GM21529 (cell line): ENCODE data around the gene SLC38A1.
A peak's percentile ranks its signal among the peaks of the same experiment; 100 is the strongest.

Source experiments
- ATAC-seq: cut with Tn5 transposase; IDR thresholded peaks from one replicate; pipeline ENCODE4 v1.9.1; 2021; ENCODE audit not compliant: unreplicated experiment

SLC38A1 gene

DNA sequence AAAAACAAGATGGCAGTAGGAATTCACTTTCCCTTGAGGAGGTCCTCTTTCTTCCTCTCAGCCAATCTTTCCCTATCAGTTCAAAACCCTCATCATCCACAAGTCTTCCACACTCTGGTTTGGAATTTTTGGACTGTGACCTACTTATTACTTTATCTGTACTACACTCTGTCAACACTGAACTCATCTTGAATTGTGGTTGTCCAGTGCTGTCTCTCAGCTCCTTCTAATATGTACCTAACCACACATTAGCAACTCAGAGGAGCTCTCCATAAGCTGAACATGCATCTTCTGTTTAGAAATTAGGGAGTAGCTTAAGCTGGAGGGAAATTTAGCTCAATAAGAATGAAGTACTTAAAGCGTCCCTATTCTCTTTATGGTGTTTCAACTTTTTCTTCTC is 34.8 kb downstream of the SLC38A1 start:
- no peak for ATAC-seq

DNA sequence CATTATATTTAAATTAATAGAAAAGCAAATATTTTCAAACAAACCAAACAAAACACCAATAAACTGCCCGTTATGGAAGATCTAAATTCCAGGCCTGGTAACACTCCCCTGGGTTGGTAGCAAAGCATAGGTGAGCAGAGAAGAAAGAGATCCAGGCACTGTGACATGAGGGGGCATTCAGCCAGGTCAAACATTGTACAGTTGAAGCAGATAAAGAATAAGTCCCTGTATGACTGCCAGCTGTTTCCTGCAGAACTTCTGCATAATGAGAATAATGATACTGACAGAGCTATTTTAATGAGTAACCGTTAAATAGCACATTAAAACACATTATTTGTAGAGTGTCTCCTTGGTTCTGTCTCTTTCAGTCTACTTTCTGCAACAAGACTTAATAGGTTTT is 35.4 kb downstream of the SLC38A1 start:
- no peak for ATAC-seq

DNA sequence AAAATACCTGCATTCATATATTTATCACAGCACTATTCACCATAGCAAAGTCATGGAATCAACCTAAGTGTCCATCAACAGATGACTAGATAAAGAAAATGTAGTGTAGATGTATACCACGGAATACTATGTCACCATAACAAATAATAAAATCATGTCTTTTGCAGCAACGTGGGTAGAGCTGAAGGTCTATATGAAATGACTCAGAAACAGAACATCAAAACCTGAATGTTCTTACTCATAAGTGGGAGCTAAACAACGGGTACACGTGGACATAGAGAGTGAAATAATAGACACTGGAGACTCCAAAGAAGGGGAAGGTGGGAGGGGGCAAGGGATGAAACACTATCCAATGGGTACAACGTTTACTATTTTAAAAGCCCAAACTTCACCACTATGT is 37.9 kb downstream of the SLC38A1 start:
- no peak for ATAC-seq

DNA sequence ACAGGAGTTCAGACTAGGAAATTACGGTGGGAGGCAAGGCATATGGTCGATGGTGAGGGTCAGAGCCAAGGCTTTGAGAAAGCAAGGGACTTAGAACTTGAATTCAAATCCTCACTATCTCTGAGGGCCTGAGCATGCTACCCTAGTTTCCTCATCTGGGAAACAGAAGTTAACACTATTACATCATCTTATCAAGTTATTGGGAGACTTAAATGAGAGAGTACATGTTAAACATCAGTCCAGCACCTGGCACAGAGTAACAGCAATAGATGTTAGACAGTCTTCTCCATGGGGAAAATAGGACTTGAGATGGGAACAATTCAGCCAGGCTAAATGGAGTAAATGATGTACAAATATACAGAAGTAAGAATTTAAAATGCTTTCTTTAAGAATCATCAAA is 38.5 kb downstream of the SLC38A1 start:
- ATAC-seq = no peak

DNA sequence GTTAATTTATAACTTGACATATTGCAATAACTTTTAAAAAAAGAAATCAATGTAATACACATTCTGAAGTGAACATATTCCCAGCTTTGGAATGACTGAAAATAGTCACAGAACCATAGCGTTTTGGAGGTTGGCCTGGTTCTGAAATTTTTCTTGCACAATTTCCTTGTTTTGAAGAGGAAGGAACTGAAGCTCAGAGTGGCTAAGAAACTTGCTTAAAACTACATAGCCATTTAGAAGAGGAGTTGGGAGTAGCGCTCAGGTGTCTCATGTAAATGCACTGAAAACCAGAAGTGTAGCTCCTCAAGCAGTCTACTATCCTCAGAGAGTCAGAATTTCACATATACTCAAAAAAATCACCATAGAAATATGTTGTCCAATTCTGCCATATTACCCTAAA is 41.2 kb downstream of the SLC38A1 start:
- no peak for ATAC-seq

DNA sequence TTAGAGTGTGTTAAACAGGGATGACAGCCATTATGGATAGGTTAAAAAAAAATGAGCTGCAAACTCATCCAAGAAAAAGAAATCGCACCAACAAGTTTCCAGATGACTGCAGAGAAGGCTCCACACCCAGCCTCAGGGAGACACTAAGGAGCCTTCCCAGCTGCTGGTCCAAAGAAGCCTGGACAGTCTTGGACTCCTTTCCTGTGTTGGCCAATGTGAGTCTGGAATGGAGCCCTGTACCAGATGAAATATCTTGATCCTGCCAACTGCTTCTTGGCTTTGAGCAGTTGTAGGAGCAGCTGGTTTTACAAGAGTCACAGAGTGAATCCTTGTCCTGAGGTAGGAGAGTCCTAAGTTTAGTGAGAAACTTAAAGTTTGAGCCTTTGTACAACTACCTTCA is 44.5 kb downstream of the SLC38A1 start:
- ATAC-seq = no peak

DNA sequence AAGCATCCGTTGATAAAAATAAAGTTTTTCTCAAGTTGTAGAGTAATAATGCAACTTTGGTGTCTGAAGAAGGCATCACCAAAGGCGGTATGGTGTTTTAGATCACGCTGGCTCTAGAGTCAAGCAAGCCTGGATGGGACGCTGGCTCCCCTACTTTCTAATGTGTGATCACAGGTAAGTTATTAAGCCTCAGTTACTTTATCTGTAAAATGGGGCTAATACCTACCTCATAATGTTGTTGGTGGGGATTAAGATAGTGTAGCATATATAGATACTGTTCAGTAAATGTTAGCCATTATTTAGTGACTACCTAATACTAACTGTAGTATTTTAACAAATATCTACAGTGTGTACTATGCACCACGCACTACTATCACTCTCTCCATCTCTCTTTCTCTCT is 45.8 kb downstream of the SLC38A1 start:
- no peak for ATAC-seq

DNA sequence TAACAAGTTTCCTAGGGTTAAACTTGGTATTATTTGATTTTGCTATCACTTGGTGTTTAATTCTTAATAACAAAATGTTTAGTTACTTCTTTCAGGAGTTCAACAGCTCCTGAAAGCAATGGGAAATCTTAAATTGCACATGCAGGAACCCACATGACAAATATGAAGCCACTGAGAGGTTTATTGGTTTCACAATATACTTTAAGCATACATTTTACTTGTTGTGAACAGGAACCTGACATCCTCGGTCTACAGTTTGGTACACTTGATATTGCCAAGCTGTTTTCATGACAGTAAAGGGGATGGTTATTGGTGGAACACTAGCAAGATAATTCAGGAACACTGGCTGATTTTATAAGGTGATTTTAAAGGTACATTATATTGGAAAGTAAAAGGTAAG is 46.2 kb downstream of the SLC38A1 start:
- ATAC-seq = no peak

DNA sequence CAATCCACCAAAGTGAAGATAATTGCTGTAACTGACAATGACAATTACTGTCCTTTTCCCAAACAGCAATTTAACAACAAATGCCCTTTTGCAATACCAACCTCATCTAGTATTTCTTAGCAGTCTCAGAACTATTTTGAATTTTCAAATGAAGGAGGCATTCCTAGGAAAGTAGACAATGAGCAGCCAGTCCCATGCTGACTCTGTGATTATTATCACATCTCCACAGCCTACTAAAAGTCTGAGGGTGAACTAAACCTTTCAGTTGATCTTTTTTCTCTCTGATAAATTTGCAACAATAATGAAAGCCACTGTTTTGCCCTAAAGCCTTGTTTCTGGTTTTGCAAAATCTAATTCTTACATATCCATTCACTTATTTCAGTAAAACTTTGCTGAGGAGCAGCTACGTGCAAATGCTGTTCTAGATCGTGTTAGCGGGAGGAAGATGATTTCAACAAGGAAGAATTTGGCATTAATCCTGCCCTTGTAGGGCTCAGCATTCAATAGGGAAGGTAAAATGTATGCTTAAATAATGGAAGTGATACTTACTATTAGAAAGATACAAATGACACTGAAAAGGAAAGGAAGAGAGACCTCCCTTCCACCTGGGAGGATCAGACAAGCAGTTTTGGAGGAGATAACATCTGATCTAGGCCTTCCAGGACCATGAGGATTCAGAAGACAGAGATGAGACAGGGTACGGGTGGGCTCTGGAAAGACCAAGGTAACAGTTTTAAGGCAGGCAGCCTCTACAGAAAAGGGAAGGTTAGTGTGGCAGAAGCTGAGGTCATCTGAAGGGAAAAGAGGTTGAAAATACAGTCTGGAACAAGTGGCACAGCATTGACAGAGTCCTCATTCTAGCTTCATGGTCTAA is 47.4 kb downstream of the SLC38A1 start:
- ATAC-seq = no peak

DNA sequence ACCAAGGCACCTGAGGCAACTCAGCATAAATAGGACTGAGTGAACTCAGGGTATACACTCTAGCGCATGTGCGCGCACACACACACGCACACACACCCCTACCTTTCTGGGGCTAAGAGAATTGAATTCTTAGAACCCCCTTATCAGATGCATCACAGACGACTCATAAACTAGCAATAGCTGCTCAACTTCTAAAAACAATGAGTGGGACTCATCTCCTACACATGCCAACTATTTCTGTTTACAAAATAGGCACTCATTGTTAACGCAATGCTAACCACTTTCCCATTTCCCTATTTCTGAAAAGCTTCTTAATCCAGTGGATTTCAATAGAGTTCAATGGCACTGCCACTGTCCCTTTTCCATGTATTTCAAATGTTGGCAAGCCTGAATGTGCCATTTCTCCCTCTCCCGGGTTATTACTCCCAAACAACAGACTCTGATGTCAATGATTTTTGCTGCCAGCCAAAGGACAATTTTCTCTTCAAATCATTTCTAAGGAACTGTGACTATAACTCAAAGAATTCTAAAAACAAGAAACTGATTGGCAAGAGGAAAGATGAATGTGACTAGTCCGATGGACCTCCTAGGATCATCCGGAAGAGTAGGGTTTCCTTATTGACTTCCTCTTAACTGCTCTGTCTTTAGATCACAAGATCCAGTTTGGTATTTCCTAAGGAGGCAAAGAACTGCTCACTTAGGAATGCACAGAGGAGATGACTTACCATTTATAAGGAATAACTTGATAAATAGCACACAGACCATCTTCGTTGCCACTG is 48.8 kb downstream of the SLC38A1 start:
- no peak for ATAC-seq

DNA sequence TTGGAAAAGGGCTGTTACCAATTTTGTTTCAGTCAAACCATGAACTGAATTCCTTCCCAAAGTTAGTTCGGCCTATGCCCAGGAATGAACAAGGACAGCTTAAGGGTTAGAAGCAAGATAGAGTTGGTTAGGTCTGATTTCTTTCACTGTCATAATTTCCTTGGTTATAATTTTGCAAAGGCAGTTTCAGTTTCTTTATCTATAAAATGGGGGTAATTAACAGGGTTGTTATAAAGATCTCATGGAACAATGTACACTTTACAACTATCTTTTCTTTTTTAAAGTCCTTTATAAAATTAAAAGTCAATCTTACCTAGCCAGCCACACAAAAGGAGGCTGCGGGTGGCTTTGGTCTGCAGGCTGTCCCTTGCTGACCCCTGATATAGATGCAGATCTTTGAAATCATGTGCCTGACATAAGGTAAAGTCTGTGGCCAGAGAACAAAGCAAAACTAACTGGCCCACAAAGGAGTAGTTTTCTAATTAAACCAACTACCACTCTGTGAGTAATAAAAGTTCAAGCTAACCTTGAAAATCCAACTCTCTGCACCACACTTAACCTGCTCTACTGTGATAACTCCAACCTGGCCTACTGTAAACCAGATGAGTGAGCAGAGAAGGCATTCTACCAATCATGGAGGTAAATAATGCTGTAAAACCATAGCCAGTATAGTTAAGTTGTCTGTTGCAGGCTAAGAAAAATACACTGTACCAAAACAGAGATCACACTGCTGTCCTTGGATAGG is 49.5 kb downstream of the SLC38A1 start:
- no peak for ATAC-seq

DNA sequence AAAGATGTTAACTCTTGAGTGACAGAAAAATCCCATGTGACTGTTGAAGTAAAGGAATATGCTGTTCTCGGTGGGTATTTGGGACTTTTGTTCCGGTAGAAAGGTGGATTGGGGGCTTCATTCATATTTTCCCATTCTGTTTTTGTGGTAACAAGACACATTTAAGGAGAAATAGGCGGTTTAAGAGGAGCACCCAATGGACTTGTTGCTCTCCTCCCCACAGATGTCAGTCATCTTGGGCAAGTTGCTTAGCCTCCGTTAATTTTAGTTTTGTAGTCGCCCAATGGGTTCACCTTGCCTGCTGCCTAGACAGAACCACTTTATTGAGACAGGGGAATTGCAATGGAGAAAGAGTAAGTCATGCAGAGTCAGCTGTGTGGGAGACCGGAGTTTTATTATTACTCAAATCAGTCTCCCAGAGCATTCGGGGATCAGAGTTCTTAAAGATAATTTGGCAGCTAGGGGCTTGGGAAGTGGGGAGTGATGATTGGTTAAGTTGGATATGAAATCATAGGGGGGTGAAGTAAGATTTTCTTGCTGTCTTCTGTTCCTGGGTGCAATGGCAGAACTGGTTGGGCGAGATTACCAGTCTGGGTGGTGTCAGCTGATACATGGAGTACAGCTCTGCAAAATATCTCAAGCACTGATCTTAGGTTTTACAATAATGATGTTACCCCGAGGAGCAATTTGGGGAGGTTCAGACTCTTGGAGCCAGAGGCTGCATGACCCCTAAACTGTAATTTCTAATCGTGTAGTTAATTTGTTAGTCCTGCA is 50.3 kb downstream of the SLC38A1 start:
- no peak for ATAC-seq

DNA sequence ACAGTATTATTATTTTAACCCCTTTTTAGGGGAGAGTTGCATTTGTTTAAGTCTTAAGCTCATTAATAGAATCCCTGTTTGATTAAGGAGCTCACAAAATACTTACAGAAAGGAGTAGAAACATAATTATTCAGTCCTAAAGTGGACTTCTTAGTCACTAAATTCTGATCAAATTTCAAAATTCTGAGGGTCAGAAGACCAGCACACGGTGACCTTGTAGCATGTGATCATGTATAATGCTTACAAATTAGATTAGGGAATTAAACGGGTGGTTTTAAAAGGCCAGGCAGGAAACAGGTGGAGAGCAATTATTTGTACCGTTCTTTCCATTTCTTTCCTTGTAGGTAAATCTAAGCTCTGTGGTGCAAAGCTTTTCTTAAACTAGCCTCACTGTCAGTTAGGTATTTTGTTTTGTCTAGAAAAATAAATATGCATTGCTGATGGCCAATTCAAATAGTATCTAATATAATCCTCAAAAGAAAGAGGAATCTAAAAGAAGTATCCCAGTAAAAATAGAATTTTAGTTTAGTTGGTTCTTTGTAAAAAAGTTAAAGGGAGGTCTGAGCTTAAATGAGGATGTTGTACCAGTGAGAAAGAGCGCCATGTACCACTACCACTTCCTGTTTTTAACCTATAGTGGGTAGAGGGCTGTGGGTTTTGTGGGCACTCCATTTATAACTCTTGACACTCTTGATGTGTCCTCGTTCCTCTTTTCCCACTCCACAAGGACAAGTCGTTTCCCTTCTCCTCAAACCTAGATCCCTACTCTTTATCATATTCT is 51.1 kb downstream of the SLC38A1 start:
- ATAC-seq = peak; percentile 59

DNA sequence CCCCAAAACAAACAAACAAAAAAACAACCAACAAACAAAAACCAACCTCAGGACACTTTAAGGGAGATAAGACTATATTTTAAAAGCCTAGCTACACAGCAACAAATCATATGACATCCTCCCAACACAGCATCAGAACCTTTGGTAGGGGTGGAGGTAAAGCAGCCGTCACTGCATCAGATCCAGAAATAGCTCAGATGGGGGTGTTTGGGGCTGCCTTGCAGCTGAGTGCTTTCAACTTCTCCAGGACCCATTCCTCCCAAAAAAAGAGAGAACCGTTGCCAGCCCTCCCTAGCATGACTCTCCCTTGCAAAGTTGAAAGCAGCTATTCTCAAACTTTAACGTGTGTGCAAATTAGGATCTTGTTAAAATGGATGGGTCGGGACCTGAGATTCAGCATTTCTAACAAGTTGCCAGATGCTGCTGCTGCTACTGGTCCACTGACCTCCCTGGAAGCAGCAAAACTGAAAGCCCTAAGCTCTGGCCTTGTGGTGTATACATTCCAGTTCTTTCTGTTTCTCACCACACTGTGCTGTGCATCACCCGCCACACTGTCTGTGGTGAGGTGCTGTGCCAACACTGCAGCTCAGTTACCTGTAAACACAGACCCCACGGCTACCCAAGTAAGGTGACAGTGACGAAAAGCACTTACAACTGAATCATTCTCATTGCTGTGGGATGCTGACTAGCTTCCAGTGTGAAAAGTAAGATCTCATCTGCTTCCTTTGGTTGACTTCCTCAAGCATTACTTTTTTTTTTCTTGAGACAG is 54.0 kb downstream of the SLC38A1 start:
- peak; percentile 59 for ATAC-seq

DNA sequence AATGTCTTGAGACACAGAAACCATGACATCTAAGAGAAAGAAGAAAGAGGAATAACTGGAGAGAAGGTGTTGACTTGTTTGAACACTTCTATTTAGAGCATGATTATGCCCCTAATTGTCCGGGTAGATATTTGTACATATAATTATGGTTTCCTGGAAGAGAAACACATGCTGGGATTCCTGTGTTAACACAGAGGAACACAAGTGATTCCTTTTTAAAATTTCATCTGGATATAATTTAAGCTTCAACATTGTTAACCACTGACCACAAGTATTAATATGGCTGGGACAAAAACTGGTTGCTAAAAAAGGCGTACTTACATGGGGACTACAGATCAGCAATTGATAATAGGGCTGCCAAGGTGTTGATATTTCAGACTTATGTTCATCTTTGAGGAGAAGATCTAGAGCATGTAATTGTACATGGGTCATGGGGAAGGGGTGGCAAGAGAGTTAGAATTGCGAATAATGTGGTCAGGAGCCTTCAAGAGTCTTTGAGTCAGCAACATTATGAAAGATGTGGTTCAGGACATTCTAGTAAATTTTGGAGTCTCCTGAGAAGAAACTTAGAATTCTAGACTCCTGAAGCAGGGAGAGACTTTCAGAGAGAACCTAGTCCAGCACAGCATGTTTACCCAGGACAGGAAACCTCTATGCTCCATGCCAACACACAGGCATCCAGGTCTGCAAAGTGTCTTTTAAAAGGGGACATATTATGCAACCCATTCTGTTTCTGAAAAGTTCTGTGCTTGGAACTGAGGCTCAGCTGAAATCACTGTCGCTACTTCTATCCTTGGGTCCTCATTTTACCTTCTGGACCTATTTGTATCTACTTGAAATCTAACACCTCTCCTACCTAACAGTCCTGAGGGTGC is 56.5 kb downstream of the SLC38A1 start:
- no peak for ATAC-seq

DNA sequence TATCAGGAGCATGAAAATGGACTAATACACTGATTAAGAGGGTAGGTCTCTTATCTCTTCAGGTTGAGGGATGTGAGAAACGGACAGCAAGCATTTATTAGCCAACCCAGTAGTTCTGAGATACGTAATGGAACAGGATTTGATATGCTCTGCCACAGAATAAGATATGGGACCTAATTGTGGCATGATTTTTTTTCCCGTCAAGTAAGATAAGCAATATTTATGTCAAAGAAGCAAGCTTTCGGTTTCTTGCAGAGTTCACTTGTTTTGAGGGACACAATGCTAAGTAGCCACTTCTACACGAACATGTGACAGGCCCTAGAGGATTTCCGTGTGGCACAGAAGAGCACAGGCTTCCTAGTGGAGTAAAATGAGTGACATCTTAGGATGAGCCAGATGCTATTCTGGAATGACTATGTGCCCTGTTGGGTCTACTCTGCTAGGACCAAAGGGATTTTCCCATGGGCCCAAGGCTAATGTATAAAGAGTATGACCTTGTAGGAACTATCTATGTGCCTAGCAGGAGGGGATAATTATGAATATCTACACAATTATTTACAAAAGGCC is 57.9 kb downstream of the SLC38A1 start:
- no peak for ATAC-seq

DNA sequence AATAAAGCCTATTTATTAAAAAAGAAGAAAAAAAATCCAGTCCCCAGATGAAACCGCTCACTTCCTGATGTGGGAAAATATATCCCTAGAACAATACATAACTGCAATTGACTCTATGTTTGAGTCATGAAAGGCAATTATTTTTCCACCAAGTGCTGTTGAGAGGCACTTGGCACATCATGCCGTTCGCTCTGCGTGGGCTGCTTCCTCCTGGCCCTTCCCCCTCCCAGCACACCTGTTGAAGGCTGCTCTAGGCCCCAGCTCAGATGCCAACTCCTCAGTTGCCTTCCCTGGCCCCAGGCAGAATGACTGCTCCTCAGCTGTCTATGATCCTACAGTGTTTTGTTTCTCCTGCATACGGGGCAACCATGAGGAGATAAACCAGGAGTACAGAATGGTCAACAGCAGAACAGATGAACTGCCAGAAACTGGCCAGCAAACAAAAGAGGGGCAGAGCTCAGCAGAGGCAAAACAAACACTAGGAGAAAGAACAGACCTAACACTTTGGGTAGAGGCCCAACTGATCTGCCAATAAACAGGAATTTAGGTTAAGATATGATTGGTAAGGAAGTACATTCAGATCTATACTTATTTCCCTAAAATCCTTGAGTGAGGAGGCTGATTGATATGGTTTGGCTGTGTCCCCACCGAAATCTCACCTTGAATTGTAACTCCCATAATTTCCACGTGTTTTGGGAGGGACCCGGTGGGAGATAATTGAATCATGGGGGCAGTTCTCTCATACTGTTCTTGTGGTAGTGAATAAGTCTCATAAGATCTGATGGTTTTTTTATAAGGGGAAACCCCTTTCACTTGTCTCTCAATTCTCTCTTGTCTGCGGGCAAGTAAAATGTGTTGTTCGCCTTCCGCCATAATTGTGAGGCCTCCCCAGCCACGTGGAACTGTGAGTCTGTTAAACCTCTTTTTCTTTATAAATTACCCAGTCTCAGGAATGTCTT is 58.6 kb downstream of the SLC38A1 start:
- peak; percentile 62 for ATAC-seq
